Lower lobe of right lung (tissue), 2 donors: ENCODE measurements around the gene DBNL. TPM values are rescaled to one million over a fixed set of nuclear protein-coding genes. Genes with fewer than 3 reads are reported as not detected.

Source experiments
- ATAC-seq, 2 donors: fragments of 200-7000 bp; cut with Tn5 transposase; one replicate each; pipeline ENCODE4 v1.9.1; 2020 to 2022; ENCODE audit warnings: mild to moderate bottlenecking in 2 of 2, moderate library complexity in 2 of 2
- DNase-seq: peaks from one replicate; pipeline ENCODE4 v3.0.0-alpha.2; 2020
- H3K27ac ChIP-seq: fragments of 200-600 bp; one replicate; pipeline ENCODE4 v1.8.0; 2022
- H3K27me3 ChIP-seq: fragments of 200-600 bp; one replicate; pipeline ENCODE4 v1.8.0; 2022; ENCODE audit warnings: low read depth
- H3K36me3 ChIP-seq: fragments of 200-600 bp; one replicate; pipeline ENCODE4 v1.8.0; 2022; ENCODE audit warnings: mild to moderate bottlenecking
- H3K4me1 ChIP-seq: fragments of 200-600 bp; one replicate; pipeline ENCODE4 v1.8.0; 2022
- H3K4me3 ChIP-seq: fragments of 200-600 bp; one replicate; pipeline ENCODE4 v1.8.0; 2022; ENCODE audit warnings: mild to moderate bottlenecking
- H3K9me3 ChIP-seq: fragments of 200-600 bp; one replicate; pipeline ENCODE4 v1.8.0; 2022
- CTCF ChIP-seq: fragments of 200-600 bp; IDR thresholded peaks from one replicate; pipeline ENCODE4 v1.8.0; 2022; ENCODE audit warnings: antibody characterized with exemption, mild to moderate bottlenecking
- intact Hi-C: fragments of 100-400 bp; cut with DNase I; formaldehyde crosslinking; loops from one replicate; pipeline ENCODE4 v1.11.0; 2022
- total RNA-seq: library from RNA; stranded (reverse); fragmentation: NEBNext Ultra II Directional; extraction: Animal tissue kit (Norgen Biotek cat#: 25700); gene quantifications from one replicate; pipeline ENCODE4 v1.2.1, GENCODE V29; 2021
- donor health status: DM: no; HTN: yes; CAD: no; lungs with severe emphysema.

The DBNL gene
- total RNA-seq, 1 donor from 2014 or later: 109 TPM

- Histone ChIP-seq H3K4me3 (no peak overlapping the region), H3K36me3 (peaks cover 71% of the 10 kb centered on the region), H3K27ac (no peak overlapping the region), H3K27me3 (no peaks in the 10 kb centered on the region), H3K9me3 (no peaks in the 10 kb centered on the region), H3K4me1 (peaks cover 15% of the 10 kb centered on the region)
- no peak for TF ChIP-seq CTCF
- DNase-seq: peak; percentile 33
- ATAC-seq: no peak
- intact Hi-C loops: no loop called here
These were observed 15.8 kb downstream of the DBNL start for GRCh38 chr7:44060091-44060947.

- Histone ChIP-seq H3K4me1 (peaks cover 22% of the 10 kb centered on the region), H3K9me3 (no peaks in the 10 kb centered on the region), H3K27ac (no peak overlapping the region), H3K36me3 (peaks cover 63% of the 10 kb centered on the region), H3K27me3 (no peaks in the 10 kb centered on the region), H3K4me3 (no peak overlapping the region)
- intact Hi-C loops: no loop called here
- no peak for ATAC-seq
- TF ChIP-seq CTCF: no peak
- peak; percentile 30 for DNase-seq
These were observed 16.6 kb downstream of the DBNL start for GRCh38 chr7:44060948-44061644.

GRCh38 chr7:44061645-44062179 is 17.2 kb downstream of the DBNL start:
- ATAC-seq (no peak), DNase-seq (no peak)
- H3K36me3 ChIP-seq: peaks cover 57% of the 10 kb centered on the region
- H3K27me3 ChIP-seq: no peaks in the 10 kb centered on the region
- H3K4me1 ChIP-seq: peaks cover 28% of the 10 kb centered on the region
- intact Hi-C loops: no loop called here
- H3K4me3 ChIP-seq: no peak overlapping the region
- TF ChIP-seq CTCF: no peak
- H3K9me3 ChIP-seq: no peaks in the 10 kb centered on the region
- no peak overlapping the region for H3K27ac ChIP-seq

GRCh38 chr7:44062180-44062902 is 17.8 kb downstream of the DBNL start:
- Histone ChIP-seq H3K36me3 (peaks cover 51% of the 10 kb centered on the region), H3K27ac (no peak overlapping the region), H3K27me3 (no peaks in the 10 kb centered on the region), H3K4me1 (peaks cover 28% of the 10 kb centered on the region), H3K4me3 (no peak overlapping the region), H3K9me3 (no peaks in the 10 kb centered on the region)
- intact Hi-C loops: no loop called here
- ATAC-seq (no peak), DNase-seq (peak; percentile 38)
- no peak for TF ChIP-seq CTCF

GRCh38 chr7:44062903-44063295 is 18.4 kb downstream of the DBNL start:
- Histone ChIP-seq H3K36me3 (peaks cover 45% of the 10 kb centered on the region), H3K9me3 (no peaks in the 10 kb centered on the region), H3K4me1 (peaks cover 28% of the 10 kb centered on the region), H3K27ac (no peak overlapping the region), H3K27me3 (no peaks in the 10 kb centered on the region), H3K4me3 (no peak overlapping the region)
- ATAC-seq (no peak), DNase-seq (peak; percentile 6)
- intact Hi-C loops: no loop called here
- no peak for TF ChIP-seq CTCF
